Activated CD8-positive, alpha-beta memory T cell treated with anti-CD3 and anti-CD28 coated beads, Interleukin-2, amount 50 U/mL, for 24 hours (primary cell): ENCODE measurements around the gene KCNQ1OT1.

ENCODE experiments used
- DNase-seq: peaks from one replicate; pipeline ENCODE4 v3.0.0-alpha.2; 2020; ENCODE audit errors: extremely low read depth

The KCNQ1OT1 gene

GRCh38 chr11:2582351-2582945, 117.3 kb downstream of the KCNQ1OT1 start:
- DNase-seq, result no peak

DNA sequence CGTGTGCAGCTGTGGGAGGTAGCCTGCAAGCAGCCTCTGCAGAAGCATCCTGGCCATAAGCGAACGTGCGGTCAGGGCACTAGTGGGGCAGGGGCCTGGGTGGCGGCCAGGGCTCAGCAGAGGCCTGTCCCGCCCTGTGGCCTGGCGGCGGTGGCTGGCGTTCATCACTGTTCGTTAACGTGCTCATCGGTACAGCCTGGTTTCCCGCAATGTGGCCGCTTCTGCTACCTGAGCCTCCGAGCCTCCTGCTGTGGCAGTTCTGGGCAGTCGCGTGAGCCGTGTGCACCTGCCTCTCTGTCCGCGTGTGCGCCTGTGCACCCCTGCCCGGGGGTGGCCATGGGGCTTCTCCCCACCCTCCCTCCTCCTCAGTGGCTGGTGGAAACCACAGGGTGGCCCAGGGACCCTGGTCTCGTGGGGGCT, 117.9 kb downstream of the KCNQ1OT1 start:
- no peak for DNase-seq

DNA sequence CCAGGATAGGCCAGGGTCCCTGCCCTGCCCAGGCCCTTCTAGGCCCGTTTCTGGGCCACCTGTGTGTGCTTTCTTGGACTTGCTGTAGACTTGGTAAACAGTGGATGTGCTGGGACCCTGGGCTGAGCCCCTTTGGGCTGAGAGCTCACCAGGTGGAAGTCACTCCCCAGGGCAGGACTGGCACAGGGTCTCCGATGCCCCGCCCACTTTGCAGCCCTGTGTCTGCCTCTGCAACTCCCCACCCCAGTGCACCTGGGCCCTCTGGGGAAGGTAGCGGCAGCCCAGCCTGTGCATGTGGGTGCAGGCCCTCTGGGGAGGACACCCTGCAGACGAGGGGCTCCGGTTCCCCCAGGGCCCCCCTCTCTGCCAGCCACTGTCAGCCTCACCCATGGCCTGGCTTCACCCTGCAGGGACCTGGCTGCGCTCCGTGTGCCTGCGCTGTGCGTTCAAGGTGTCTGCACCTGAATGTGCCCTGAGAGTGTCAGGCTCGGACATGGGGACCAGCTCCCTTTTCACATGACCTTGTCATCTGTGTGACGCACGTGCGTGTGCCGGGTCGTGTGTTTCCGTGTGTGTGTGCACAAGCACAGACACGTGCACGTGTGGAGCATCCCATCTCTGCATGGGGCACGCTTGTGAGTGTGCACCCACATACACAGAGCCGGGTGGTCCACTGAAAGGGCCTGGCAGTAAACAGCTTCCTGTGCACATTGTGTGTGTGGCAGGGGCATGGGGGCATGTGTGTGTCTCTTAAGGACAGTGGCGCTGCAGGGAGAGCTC, 118.5 kb downstream of the KCNQ1OT1 start:
- no peak for DNase-seq

- no peak for DNase-seq
These were observed 119.2 kb downstream of the KCNQ1OT1 start for GRCh38 chr11:2580571-2581001.

GRCh38 chr11:2580061-2580421, 119.8 kb downstream of the KCNQ1OT1 start:
- no peak for DNase-seq

- no peak for DNase-seq
These were observed 120.3 kb downstream of the KCNQ1OT1 start for GRCh38 chr11:2579315-2580060.

DNA sequence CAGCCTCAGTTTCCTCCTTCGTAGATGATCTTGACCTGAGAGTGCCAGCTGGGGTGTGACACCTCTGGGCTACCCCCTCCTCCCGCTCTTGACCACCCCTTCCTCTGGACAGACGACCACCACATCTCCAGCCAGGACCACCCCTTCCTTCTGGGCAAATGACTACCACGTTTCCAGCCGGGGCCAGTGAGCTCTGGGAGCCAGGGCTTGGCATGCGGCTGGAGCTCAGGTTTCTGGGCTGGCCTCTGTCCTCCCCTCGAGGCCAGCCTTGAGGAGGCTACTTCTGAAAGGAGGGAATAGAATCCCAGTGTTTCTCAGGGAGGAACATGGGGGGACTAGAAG, 120.9 kb downstream of the KCNQ1OT1 start:
- DNase-seq, result no peak

DNA sequence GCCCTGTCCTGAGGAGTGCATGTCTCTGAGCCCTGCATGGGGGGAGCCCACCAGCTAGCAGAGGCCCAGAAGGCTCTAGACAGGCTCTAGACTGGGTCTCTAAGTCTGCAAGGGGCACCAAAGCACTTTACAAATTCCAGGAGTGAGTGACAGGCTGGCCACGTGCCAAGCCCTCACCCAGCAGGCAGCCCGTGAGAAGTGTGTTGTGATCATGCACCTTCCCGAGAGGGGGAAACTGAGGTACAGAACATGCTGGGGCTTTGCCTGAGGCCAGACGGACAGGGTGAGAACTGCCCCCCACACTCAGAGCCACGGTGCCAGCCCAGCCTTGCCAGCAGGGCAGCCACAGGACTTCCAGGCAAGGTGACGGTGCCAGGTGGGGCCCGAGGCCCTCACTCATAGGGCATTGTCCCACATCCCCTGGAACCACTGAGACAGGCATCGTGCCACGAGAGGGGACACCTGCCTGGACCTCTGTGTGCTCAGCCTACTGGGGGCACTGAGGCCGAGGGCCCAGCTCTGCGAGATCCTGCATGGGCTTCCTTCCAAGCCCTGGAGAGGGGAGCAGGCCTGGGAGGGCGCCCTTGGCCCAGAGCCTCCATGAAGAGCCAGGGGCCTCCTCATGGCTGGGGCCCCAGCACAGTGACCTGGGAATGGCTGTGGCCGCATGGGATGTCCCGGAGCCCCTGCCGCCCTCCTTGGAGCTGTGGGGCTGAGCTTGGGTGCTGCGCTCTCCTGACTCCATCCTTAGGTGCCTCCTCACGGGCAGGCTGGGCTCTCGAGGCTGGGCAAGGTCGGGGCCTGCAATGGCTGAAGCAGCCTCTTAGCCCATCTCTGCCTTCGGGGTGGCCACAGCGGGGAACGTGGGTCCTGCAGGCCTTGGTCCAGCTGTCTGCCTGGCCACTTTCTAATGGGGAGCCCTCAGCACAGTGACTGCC, 121.5 kb downstream of the KCNQ1OT1 start:
- DNase-seq, result no peak

DNA sequence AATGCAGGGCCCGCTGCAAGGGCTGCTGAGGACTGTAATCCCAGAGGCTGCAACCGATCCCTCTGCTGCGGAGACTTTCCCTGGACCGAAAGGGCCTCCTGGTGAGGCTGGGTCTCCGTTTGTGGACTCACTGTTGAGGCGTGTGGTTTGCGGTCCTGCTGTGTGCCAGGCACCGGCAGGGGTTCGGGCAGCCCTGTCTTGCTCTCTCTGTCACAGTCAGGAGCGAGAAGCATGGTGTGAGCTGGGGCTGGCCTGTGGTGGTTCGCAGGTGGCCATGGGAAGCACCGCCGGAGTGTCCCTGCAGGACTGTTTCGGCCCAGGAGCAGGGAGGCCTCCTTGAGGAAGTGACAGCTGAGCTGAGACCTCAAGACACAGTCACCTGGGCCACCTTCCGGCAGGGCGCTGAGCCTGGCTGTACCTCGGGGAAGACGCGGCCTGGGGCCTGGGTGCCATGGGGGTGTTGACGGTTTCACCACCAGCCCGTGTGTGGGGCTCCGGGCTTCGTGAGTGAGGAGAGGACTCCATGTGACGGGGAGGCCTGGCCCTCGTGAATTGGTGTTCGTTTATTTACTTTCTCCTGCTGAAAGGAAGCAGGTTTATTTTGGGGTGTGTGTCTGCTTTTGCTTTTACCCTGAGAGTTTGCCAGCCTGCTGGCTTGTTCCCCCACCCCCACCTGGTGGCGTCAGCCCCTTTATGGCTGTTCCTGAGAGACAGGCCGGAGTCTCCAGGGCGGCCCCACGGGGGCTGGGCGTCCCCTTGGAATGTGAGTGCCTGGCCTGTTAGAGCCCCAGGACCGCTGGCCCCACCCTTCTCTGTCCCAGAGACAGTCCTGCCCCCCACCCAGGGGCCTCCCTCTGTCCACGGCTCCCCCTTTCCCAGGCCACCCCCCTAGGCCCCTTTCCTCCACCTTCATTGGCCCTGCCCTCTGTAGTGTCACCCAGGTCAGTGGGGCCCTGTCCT, 122.5 kb downstream of the KCNQ1OT1 start:
- no peak for DNase-seq

GRCh38 chr11:2576549-2576948, 123.2 kb downstream of the KCNQ1OT1 start:
- no peak for DNase-seq

- DNase-seq, result no peak
These were observed 123.7 kb downstream of the KCNQ1OT1 start for GRCh38 chr11:2576111-2576510.

- DNase-seq, result no peak
These were observed 124.2 kb downstream of the KCNQ1OT1 start for GRCh38 chr11:2575591-2576051.

- no peak for DNase-seq
These were observed 125.0 kb downstream of the KCNQ1OT1 start for GRCh38 chr11:2574553-2575535.

DNA sequence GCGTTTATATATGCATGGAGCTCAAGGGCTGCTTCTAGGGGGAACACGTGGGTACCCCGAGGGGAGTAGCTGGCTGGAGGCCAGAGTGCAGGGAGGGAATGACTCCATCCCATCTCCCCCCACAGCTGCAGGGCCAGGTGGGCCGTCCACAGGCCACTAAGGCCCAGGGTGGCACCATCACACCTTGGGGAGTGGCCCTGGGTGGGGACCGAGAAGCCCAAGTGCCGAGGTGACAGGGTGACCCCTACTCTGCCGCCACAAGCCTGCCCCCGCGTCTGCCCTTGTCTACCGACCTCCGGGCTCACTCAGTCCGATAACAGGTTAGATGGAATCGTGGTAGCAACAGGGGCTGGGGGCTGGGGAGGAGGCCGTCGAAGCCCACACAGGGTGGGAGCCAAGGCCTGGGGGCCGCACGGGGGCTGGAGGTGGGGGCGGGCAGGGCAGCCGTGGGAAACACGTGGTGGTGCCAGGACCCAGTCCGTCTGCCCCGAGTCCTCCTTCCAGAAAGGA, 125.7 kb downstream of the KCNQ1OT1 start:
- DNase-seq, result no peak

DNA sequence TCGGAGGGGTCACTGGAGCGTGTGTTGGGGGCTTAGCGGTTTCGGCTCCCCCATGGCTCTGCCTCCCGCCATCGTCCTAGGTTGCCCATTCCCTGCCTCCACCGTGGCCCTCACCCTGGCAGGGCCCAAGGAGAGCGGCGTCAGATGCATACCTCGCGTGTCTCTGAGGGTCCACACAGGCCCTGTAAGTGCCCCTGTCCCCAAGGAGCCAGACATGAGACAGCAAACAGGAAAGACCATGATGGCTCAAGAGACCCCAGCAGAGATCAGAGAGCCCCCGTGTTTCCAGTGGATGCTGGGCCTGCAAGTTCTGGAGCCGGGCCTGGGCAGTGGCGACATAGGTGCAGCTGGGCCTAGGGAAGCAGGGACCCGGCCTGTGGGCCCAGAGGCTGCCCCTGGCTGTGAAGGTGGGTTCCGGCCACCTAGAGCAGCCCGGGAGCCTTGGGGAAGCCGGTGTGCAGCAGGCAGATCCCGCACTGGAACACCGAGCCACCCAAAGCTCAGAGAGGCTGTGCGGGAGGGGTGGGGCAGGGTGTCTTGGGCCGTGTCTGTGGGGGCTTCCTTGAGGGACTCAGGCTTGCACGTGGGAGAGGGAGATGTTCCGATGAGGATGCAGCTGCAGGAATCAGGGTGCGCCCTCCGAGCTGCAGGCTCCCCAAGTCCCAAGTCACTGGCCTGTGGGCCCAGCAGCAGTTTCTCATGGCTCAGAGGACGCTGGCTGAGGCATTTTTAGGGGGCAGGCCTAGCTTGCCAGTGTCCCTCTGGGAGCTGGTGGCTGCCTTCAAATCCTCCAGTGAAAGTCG, 126.4 kb downstream of the KCNQ1OT1 start:
- no peak for DNase-seq

DNA sequence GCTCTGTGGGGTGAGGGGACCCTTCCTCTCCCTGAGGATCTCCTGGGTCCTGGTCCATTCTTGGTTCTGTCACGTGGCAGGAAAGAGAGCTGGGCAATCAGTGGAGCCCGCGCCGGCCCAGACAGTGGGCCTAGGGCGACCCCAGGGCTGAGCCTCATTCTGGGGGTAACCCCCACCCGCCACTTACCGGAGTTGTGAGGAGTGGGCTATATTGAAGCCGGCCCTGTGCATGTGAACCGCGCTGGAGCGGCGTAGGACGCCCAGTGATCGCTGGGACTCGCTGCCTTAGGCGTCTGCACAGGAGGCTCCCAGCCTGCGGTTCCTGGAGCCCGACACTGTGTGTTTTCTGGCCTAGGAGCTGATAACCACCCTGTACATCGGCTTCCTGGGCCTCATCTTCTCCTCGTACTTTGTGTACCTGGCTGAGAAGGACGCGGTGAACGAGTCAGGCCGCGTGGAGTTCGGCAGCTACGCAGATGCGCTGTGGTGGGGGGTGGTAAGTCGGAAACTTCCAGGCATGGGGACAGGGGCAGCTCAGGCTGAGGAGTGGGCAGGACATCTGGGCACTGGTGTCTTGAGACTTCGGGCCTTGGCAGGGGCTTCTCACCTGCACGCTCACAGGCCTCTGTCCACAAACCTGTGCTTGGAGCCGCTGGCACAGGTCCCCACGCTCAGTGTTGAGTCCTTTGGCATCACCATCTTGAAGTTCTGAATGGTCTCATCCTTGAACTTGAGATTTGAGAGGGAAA, 127.1 kb downstream of the KCNQ1OT1 start:
- no peak for DNase-seq

DNA sequence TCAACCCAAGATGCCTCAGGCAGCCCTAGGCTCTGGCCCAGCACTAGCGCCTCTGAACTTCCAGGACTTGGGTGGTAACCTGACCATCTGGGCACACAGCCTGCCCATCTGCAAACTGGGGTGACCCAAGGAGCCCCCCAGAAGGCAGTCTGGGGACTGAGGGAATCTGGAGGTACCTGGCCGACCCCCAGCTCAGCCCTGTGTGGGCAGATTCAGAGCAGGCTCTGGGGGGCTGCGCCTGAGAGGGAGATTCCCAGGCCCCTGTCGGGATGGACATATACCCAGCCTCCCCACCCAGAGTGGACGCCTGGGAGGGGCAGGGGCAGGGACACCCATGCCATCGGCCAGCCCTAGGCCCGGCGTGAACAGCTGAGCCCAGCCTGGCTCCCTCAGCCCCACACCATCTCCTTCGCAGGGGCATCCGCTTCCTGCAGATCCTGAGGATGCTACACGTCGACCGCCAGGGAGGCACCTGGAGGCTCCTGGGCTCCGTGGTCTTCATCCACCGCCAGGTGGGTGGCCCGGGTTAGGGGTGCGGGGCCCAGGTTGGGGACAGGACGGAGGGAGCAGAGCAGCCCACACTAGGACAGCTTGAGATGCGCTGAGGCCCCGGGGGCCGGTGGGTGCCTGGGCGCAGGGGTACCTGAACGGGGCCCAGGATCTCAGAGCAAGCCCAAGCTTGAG, 128.1 kb downstream of the KCNQ1OT1 start:
- no peak for DNase-seq
